Tibial artery (tissue), 4 donors: Measurements from ENCODE around the gene RIMKLB.

Source experiments
- DNase-seq, 2 donors: peaks; one replicate each; pipeline ENCODE4 v3.0.0-alpha.2; 2019
- H3K27ac ChIP-seq, 2 donors: fragments of 200-600 bp; sonication (generic) in 1 of 2; 1 replicate in 1 of 2; 2 replicates in 1 of 2; pipeline ENCODE4 v1.5.1; 2018 to 2019; ENCODE audit warnings: mild to moderate bottlenecking in 1 of 2
- H3K27me3 ChIP-seq, 2 donors: fragments of 200-600 bp; sonication (generic) in 1 of 2; one replicate each; pipeline versions ENCODE4 v1.5.1 to v1.6.0; 2016 to 2019
- H3K36me3 ChIP-seq, 3 donors: fragments of 200-600 bp; sonication (generic) in 2 of 3; one replicate each; pipeline ENCODE4 v1.5.1; 2016 to 2019; ENCODE audit warnings: mild to moderate bottlenecking in 2 of 3
- H3K4me1 ChIP-seq, 4 donors: fragments of 200-600 bp; sonication (generic) in 2 of 4; 1 replicate in 3 of 4; 2 replicates in 1 of 4; pipeline ENCODE4 v1.5.1; 2016 to 2019
- H3K4me3 ChIP-seq, 2 donors: fragments of 200-600 bp; sonication (generic) in 1 of 2; 1 replicate in 1 of 2; 2 replicates in 1 of 2; pipeline ENCODE4 v1.5.1; 2018 to 2019; ENCODE audit warnings: mild to moderate bottlenecking in 2 of 2
- H3K9me3 ChIP-seq, 3 donors: fragments of 200-600 bp; sonication (generic) in 1 of 3; one replicate each; pipeline ENCODE4 v1.5.1; 2016 to 2019
- intact Hi-C: fragments of 100-400 bp; cut with DNase I; formaldehyde crosslinking; loops from one replicate; pipeline ENCODE4 v1.15.0; 2023; ENCODE audit warnings: low total_unique reads
- TF ChIP-seq, protein P1 (sequence below), 2 experiments: fragments of 200-600 bp in 1 of 2; fragments of 450-650 bp in 1 of 2; IDR thresholded peaks; one replicate each; pipeline ENCODE4 v1.5.1; 2017 to 2019; ENCODE audit warnings: antibody characterized with exemption in 2 of 2, mild to moderate bottlenecking in 1 of 2, moderate library complexity in 1 of 2

Gene RIMKLB

DNA sequence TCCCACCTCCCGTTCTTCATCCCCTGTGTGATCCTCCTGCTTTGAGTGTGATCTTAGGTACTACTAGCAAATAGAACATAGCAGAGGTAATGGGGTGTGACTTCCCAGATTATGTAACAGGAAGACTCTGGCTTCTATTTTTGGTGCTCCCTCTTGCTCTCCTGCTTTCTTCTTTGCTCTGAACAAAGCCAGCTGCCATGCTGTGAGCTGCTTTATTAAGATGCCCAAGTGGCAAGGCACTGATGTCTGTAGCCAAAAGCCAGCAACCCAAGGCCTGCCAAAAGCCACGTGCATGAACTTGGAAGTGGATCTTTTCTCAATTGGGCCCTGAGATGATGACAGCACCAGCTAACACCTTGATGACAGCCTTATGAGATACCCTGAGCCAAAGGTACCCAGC, 29.4 kb upstream of the RIMKLB start:
- no peaks in the 10 kb centered on the region for H3K27me3 ChIP-seq
- H3K36me3 ChIP-seq, result no peaks in the 10 kb centered on the region
- H3K9me3 ChIP-seq, result no peaks in the 10 kb centered on the region
- no peak overlapping the region for H3K27ac ChIP-seq
- no peak for DNase-seq
- intact Hi-C loops, result no loop called here
- TF ChIP-seq, protein P1, sequence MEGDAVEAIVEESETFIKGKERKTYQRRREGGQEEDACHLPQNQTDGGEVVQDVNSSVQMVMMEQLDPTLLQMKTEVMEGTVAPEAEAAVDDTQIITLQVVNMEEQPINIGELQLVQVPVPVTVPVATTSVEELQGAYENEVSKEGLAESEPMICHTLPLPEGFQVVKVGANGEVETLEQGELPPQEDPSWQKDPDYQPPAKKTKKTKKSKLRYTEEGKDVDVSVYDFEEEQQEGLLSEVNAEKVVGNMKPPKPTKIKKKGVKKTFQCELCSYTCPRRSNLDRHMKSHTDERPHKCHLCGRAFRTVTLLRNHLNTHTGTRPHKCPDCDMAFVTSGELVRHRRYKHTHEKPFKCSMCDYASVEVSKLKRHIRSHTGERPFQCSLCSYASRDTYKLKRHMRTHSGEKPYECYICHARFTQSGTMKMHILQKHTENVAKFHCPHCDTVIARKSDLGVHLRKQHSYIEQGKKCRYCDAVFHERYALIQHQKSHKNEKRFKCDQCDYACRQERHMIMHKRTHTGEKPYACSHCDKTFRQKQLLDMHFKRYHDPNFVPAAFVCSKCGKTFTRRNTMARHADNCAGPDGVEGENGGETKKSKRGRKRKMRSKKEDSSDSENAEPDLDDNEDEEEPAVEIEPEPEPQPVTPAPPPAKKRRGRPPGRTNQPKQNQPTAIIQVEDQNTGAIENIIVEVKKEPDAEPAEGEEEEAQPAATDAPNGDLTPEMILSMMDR (IDR thresholded peaks at IDR 0.05), result no peak
- H3K4me3 ChIP-seq, result no peak overlapping the region
- peaks cover 0 to 11% (median 4%) of the 10 kb centered on the region in 4 donors for H3K4me1 ChIP-seq

DNA sequence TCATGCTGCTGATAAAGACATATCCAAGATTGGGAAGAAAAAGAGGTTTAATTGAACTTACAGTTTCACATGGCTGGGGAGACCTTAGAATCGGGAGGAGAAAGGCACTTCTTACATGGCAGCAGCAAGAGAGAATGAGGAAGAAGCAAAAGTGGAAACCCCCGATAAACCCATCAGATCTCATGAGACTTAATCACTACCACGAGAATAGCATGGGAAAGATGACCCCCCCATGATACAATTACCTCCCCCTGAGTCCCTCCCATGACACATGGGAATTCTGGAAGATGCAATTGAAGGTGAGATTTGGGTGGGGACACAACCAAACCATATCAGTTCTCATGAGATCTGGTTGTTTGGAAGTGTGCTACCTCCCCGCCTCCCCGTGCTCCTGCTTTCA, 25.4 kb upstream of the RIMKLB start:
- Histone ChIP-seq H3K4me3 (no peak overlapping the region), H3K9me3 (no peaks in the 10 kb centered on the region), H3K36me3 (no peaks in the 10 kb centered on the region), H3K4me1 (no peaks in the 10 kb centered on the region), H3K27ac (no peak overlapping the region), H3K27me3 (no peaks in the 10 kb centered on the region)
- TF ChIP-seq, protein P1 (IDR thresholded peaks at IDR 0.05), result no peak
- intact Hi-C loops, result no loop called here
- no peak for DNase-seq

DNA sequence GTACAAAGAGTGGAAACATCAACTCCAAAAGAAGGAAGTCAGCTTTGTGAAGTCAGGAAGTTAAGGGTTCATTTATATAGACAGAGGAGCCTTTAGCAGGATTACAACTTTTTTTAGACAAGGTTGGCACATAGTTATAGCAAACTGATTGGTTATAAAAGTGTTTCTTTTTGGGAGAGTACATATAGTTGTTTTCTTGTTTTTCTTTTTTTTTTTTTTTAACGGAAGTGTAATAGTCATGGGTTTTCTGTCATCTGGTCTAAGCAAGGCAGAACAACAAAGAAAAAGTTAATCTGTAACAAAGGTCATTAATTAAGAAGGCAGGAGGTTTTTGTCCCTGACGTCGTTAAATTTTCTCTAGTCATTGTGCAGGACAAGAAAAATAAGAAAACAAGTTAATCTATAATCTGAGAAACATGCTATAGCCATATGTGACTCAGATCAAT, 22.2 kb upstream of the RIMKLB start:
- no peak overlapping the region for H3K27ac ChIP-seq

GRCh38 chr12:8676651-8677050, 21.1 kb upstream of the RIMKLB start:
- Histone ChIP-seq H3K36me3 (no peaks in the 10 kb centered on the region), H3K9me3 (no peaks in the 10 kb centered on the region), H3K27me3 (no peaks in the 10 kb centered on the region), H3K27ac (no peak overlapping the region), H3K4me1 (peaks cover 0 to 9% (median 6%) of the 10 kb centered on the region in 4 donors), H3K4me3 (no peak overlapping the region)
- TF ChIP-seq, protein P1 (IDR thresholded peaks at IDR 0.05), result no peak
- DNase-seq, result no peak
- intact Hi-C loops, result loop anchor here (5.0 kb wide), 1 partner anchor 211 kb away; no protein-coding TSS in a partner anchor

More for the DNA sequence above, 22.2 kb upstream of the RIMKLB start:
- Histone ChIP-seq H3K4me1 (no peaks in the 10 kb centered on the region), H3K4me3 (no peak overlapping the region), H3K27me3 (no peaks in the 10 kb centered on the region), H3K36me3 (no peaks in the 10 kb centered on the region), H3K9me3 (no peaks in the 10 kb centered on the region)
- TF ChIP-seq, protein P1 (IDR thresholded peaks at IDR 0.05), result no peak
- intact Hi-C loops, result loop anchor here (5.0 kb wide), 1 partner anchor 212 kb away; no protein-coding TSS in a partner anchor
- DNase-seq, result no peak

GRCh38 chr12:8677362-8677761, 20.4 kb upstream of the RIMKLB start:
- TF ChIP-seq, protein P1 (IDR thresholded peaks at IDR 0.05), result no peak
- Histone ChIP-seq H3K27ac (no peak overlapping the region), H3K9me3 (no peaks in the 10 kb centered on the region), H3K4me3 (no peak overlapping the region), H3K36me3 (no peaks in the 10 kb centered on the region), H3K4me1 (peaks cover 0 to 12% (median 9%) of the 10 kb centered on the region in 4 donors), H3K27me3 (no peaks in the 10 kb centered on the region)
- DNase-seq, result no peak
- intact Hi-C loops, result loop anchor here (5.0 kb wide), 1 partner anchor 210 kb away; no protein-coding TSS in a partner anchor
